Smooth muscle cell (in vitro differentiated cells): ENCODE data around the gene FBXL14. TPM values are rescaled to one million over a fixed set of nuclear protein-coding genes. Genes with fewer than 3 reads are reported as not detected.

ENCODE experiments used
- DNase-seq: peaks from one replicate; lab custom pipeline; 2025; ENCODE audit not compliant: unreplicated experiment; lab: John Stamatoyannopoulos, UW
- H2AFZ ChIP-seq: fragments of 200-600 bp; sonication (generic); 2 replicates; pipeline ENCODE4 v1.6.0; 2016; ENCODE audit warnings: antibody characterized with exemption, low read depth, mild to moderate bottlenecking
- H3F3A ChIP-seq: fragments of 200-600 bp; sonication (generic); 2 replicates; pipeline ENCODE4 v1.6.0; 2017; ENCODE audit warnings: antibody characterized with exemption, low read depth
- H3K27ac ChIP-seq: fragments of 200-600 bp; sonication (generic); 2 replicates; pipeline ENCODE4 v1.5.1; 2016; ENCODE audit warnings: low read depth, mild to moderate bottlenecking
- H3K27me3 ChIP-seq: fragments of 200-600 bp; sonication (generic); 2 replicates; pipeline ENCODE4 v1.6.1; 2016; ENCODE audit warnings: low read depth, mild to moderate bottlenecking
- H3K36me3 ChIP-seq: fragments of 200-600 bp; sonication (generic); 2 replicates; pipeline ENCODE4 v1.5.1; 2016; ENCODE audit warnings: low read depth
- H3K4me1 ChIP-seq: fragments of 200-600 bp; sonication (generic); 2 replicates; pipeline ENCODE4 v1.5.1; 2016; ENCODE audit warnings: low read depth
- H3K4me2 ChIP-seq: fragments of 200-600 bp; sonication (generic); 2 replicates; pipeline ENCODE4 v1.6.0; 2016; ENCODE audit warnings: mild to moderate bottlenecking
- H3K4me3 ChIP-seq: fragments of 200-600 bp; sonication (generic); 2 replicates; pipeline ENCODE4 v1.5.1; 2016; ENCODE audit warnings: mild to moderate bottlenecking
- H3K79me2 ChIP-seq: fragments of 200-600 bp; sonication (generic); 2 replicates; pipeline ENCODE4 v1.6.0; 2016; ENCODE audit warnings: low read depth, mild to moderate bottlenecking
- H3K9ac ChIP-seq: fragments of 200-600 bp; sonication (generic); 2 replicates; pipeline ENCODE4 v1.6.0; 2016; ENCODE audit warnings: low read depth
- H3K9me3 ChIP-seq: fragments of 200-600 bp; sonication (generic); replicated peaks from 2 replicates; pipeline ENCODE4 v1.5.1; 2016; ENCODE audit warnings: low read depth
- H4K20me1 ChIP-seq: fragments of 200-600 bp; sonication (generic); 2 replicates; pipeline ENCODE4 v1.6.0; 2016; ENCODE audit warnings: low read depth
- WGBS: methylation state at CpG from one replicate; pipeline ENCODE4 v1.1.7; 2016; ENCODE audit warnings: low lambda C conversion rate; 5-methylcytosine and 5-hydroxymethylcytosine counted together
- polyA plus RNA-seq: library from polyadenylated mRNA; unstranded; fragments of >200 nt; fragmentation: Nextera tagmentation; extraction: Ambion mirVana; gene quantifications from 2 replicates; pipeline ENCODE4 v1.2.1, GENCODE V29; 2016
- total RNA-seq: library from RNA; depleted of rRNA; stranded (reverse); fragments of >200 nt; gene quantifications from 2 replicates; pipeline ENCODE4 v1.2.3, GENCODE V29; 2014
- TF ChIP-seq, protein P1 (sequence below): fragments of 200-600 bp; sonication (generic); IDR thresholded peaks from 2 replicates; pipeline ENCODE4 v1.5.1; 2017; ENCODE audit warnings: borderline replicate concordance, mild to moderate bottlenecking, antibody characterized with exemption; ENCODE audit not compliant: insufficient read depth, poor library complexity, severe bottlenecking

The FBXL14 gene
- total and polyA plus RNA-seq, 2 experiments from 2014 or later, result 5.0 to 9.3 TPM

DNA sequence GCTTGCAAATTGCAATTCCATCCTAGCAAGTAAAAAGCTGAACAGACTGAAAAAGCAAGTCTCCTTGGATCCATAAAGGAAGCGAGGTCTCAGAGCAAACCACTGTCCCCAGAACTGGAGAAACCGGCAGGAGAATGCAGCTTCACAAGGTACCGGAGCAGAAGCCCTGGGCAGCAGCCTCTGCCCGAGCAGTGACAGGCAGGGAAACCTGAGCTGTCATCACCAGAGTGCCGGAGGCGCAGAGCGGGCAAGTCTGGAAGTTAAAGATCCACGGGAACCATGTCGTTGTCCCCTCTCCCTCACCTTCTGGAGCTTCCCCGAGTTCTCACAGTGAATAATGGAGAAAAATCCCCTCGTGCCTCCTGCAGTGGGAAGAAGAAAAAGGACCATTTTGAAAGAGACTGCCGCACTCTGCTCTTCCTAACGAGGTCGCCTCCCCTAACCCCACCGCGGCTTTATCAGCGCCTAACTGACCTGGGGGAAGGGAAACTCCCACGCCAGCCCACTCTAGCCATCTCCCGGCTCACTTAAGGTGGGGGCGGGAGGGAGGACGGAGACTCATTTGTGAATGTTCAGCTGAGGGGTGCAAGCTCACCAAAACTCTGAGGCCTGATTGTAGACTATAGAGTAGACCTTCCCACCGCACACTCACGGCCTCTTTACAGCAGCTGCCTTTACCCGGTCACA, 27.8 kb downstream of the FBXL14 start:
- no peak overlapping the region for H3K4me2 ChIP-seq
- H3K9me3 ChIP-seq, result no peaks in the 10 kb centered on the region
- no peaks in the 10 kb centered on the region for H3F3A ChIP-seq
- 67% methylated on average over 24 of the region's 24 CpGs for WGBS
- no peak overlapping the region for H3K4me3 ChIP-seq
- no peak overlapping the region for H3K27ac ChIP-seq
- H2AFZ ChIP-seq, result no peak overlapping the region
- no peak overlapping the region for H3K9ac ChIP-seq
- H3K79me2 ChIP-seq, result no peaks in the 10 kb centered on the region
- H4K20me1 ChIP-seq, result peaks cover 89% of the 10 kb centered on the region
- no peak for DNase-seq
- H3K36me3 ChIP-seq, result no peaks in the 10 kb centered on the region
- TF ChIP-seq, protein P1, sequence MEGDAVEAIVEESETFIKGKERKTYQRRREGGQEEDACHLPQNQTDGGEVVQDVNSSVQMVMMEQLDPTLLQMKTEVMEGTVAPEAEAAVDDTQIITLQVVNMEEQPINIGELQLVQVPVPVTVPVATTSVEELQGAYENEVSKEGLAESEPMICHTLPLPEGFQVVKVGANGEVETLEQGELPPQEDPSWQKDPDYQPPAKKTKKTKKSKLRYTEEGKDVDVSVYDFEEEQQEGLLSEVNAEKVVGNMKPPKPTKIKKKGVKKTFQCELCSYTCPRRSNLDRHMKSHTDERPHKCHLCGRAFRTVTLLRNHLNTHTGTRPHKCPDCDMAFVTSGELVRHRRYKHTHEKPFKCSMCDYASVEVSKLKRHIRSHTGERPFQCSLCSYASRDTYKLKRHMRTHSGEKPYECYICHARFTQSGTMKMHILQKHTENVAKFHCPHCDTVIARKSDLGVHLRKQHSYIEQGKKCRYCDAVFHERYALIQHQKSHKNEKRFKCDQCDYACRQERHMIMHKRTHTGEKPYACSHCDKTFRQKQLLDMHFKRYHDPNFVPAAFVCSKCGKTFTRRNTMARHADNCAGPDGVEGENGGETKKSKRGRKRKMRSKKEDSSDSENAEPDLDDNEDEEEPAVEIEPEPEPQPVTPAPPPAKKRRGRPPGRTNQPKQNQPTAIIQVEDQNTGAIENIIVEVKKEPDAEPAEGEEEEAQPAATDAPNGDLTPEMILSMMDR, result no peak
- H3K27me3 ChIP-seq, result peaks cover 77% of the 10 kb centered on the region
- peaks cover 18% of the 10 kb centered on the region for H3K4me1 ChIP-seq

- H2AFZ ChIP-seq, result no peak overlapping the region
- no peaks in the 10 kb centered on the region for H3F3A ChIP-seq
- no peak for DNase-seq
- no peak overlapping the region for H3K4me2 ChIP-seq
- TF ChIP-seq, protein P1, result no peak
- no peak overlapping the region for H3K4me3 ChIP-seq
- no peak overlapping the region for H3K27ac ChIP-seq
- no peaks in the 10 kb centered on the region for H3K9me3 ChIP-seq
- no peaks in the 10 kb centered on the region for H3K36me3 ChIP-seq
- no peak overlapping the region for H3K9ac ChIP-seq
- 93% methylated on average over 5 of the region's 5 CpGs for WGBS
- peaks cover 80% of the 10 kb centered on the region for H4K20me1 ChIP-seq
- H3K79me2 ChIP-seq, result no peaks in the 10 kb centered on the region
- H3K4me1 ChIP-seq, result peaks cover 18% of the 10 kb centered on the region
- H3K27me3 ChIP-seq, result peaks cover 63% of the 10 kb centered on the region
Observed at GRCh38 chr12:1565172-1565571, 29.2 kb downstream of the FBXL14 start.

- H3K79me2 ChIP-seq, result no peaks in the 10 kb centered on the region
- TF ChIP-seq, protein P1, result no peak
- H3K4me3 ChIP-seq, result no peak overlapping the region
- H3K4me1 ChIP-seq, result peaks cover 18% of the 10 kb centered on the region
- DNase-seq, result no peak
- no peaks in the 10 kb centered on the region for H3K9me3 ChIP-seq
- H3K27ac ChIP-seq, result no peak overlapping the region
- H3K4me2 ChIP-seq, result no peak overlapping the region
- peaks cover 79% of the 10 kb centered on the region for H4K20me1 ChIP-seq
- WGBS, result 89% methylated on average over 2 of the region's 2 CpGs
- peaks cover 60% of the 10 kb centered on the region for H3K27me3 ChIP-seq
- H3K36me3 ChIP-seq, result no peaks in the 10 kb centered on the region
- H3K9ac ChIP-seq, result no peak overlapping the region
- H2AFZ ChIP-seq, result no peak overlapping the region
- no peaks in the 10 kb centered on the region for H3F3A ChIP-seq
Observed at GRCh38 chr12:1564067-1564466, 30.3 kb downstream of the FBXL14 start.
